IPS-18a (cell line): ENCODE results near the gene BRD9.

ENCODE experiments used
- H3K27ac ChIP-seq: one replicate; pipeline ENCODE4 v1.5.1; 2013; ENCODE audit warnings: low read length
- H3K27me3 ChIP-seq: one replicate; pipeline ENCODE4 v1.6.1; 2013; ENCODE audit warnings: mild to moderate bottlenecking, low read length; ENCODE audit not compliant: control insufficient read depth, insufficient read depth
- H3K36me3 ChIP-seq: one replicate; pipeline ENCODE4 v1.6.1; 2013; ENCODE audit warnings: low read depth, low read length; ENCODE audit not compliant: control insufficient read depth
- H3K4me1 ChIP-seq: one replicate; pipeline ENCODE4 v1.6.1; 2013; ENCODE audit warnings: low read depth, low read length; ENCODE audit not compliant: control insufficient read depth
- H3K4me3 ChIP-seq: one replicate; pipeline ENCODE4 v1.5.1; 2013; ENCODE audit warnings: low read length
- H3K9ac ChIP-seq: one replicate; pipeline ENCODE4 v1.6.1; 2013; ENCODE audit warnings: mild to moderate bottlenecking, low read length, moderate library complexity
- H3K9me3 ChIP-seq: one replicate; pipeline ENCODE4 v1.6.1; 2013; ENCODE audit warnings: low read depth, low read length; ENCODE audit not compliant: control insufficient read depth

The BRD9 gene

GRCh38 chr5:891117-891836, 1.3 kb downstream of the BRD9 start:
- Histone ChIP-seq H3K36me3 (peaks cover 64% of the 10 kb centered on the region), H3K9ac (peak overlapping the region; percentile 94), H3K4me1 (no peaks in the 10 kb centered on the region), H3K27me3 (no peaks in the 10 kb centered on the region), H3K9me3 (no peaks in the 10 kb centered on the region), H3K4me3 (peak overlapping the region; percentile 97), H3K27ac (no peak overlapping the region)

- Histone ChIP-seq H3K9ac (no peak overlapping the region), H3K4me1 (no peaks in the 10 kb centered on the region), H3K36me3 (peaks cover 67% of the 10 kb centered on the region), H3K27ac (no peak overlapping the region), H3K4me3 (no peak overlapping the region), H3K9me3 (no peaks in the 10 kb centered on the region), H3K27me3 (no peaks in the 10 kb centered on the region)
Measured at GRCh38 chr5:889075-889710, 3.4 kb downstream of the BRD9 start.

DNA sequence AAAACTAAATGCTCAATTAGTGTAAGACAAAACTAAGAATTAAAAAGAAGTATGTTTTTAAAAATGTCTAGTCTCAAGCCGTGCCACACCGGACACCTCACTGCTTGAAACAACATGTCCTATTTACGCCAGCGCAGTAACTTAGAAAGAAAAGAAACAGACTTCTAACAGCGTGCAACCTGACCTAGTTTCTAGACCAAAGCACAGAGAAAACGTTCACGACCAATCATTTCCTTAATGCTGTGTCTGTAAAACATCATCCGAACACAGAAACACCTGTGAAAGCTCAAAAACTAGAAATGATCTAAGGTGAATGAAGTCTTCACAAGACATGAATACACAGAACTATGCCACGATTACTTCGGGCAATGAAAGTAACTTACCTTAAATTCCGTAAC, 4.0 kb downstream of the BRD9 start:
- Histone ChIP-seq H3K27me3 (no peaks in the 10 kb centered on the region), H3K9ac (no peak overlapping the region), H3K27ac (no peak overlapping the region), H3K4me3 (no peak overlapping the region), H3K36me3 (peaks cover 72% of the 10 kb centered on the region), H3K9me3 (no peaks in the 10 kb centered on the region), H3K4me1 (no peaks in the 10 kb centered on the region)

GRCh38 chr5:887947-888637, 4.5 kb downstream of the BRD9 start:
- H3K36me3 ChIP-seq: peaks cover 78% of the 10 kb centered on the region
- no peak overlapping the region for H3K27ac ChIP-seq
- no peak overlapping the region for H3K4me3 ChIP-seq
- H3K9ac ChIP-seq: no peak overlapping the region
- no peaks in the 10 kb centered on the region for H3K4me1 ChIP-seq
- no peaks in the 10 kb centered on the region for H3K9me3 ChIP-seq
- H3K27me3 ChIP-seq: no peaks in the 10 kb centered on the region

DNA sequence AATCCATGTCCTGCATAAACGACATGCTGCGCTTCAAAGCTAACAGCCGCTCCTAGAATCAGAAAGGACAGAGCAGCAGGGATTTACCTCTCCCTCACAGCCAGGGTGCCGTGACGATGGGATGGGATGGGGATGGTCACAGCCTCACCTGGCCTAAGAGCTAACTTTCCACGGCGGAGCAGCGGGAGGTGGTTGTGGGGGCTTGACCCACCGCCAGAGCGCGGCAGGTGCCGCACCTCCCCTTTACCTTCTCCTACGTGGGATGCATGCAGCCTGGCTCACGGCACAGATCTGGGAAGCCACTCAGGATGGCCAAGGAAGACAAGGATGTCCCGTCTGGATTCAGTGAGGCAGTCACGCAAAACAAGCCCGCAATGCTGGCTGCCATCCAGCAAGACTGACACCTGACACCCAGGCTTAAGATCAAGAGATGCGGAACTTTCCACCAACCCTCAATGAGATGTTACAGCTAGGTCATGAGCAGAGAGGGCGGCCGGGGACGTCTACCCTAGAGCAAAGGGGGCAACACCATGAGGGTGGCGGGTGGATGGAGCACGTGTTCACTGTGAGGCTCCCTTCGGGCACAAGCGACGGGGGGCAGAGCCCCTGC, 5.8 kb downstream of the BRD9 start:
- Histone ChIP-seq H3K4me1 (no peaks in the 10 kb centered on the region), H3K4me3 (no peak overlapping the region), H3K27ac (no peak overlapping the region), H3K27me3 (no peaks in the 10 kb centered on the region), H3K9me3 (no peaks in the 10 kb centered on the region), H3K36me3 (peaks cover 90% of the 10 kb centered on the region), H3K9ac (no peak overlapping the region)

DNA sequence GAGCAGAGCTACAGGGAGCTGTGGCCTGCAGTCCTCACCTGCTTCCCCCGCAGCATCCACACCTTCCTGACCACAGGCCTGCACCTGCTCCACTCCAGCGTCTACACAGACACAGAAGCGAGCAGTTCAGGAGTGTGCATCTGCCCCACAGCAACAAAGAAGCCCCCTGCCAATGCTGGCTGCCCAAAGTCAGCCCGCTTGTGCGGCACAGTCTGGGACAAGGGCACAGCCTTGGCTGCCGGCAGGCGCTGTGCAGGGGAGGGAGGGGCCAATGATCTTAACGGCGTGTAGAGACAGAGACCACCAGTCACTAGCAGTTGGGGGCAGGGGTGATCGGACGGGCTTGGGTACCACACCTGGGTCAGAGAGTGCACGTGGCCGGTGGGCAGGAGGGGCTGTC, 6.6 kb downstream of the BRD9 start:
- peaks cover 98% of the 10 kb centered on the region for H3K36me3 ChIP-seq

GRCh38 chr5:885529-885928, 7.1 kb downstream of the BRD9 start:
- Histone ChIP-seq H3K4me3 (no peak overlapping the region), H3K36me3 (peaks cover 97% of the 10 kb centered on the region), H3K9me3 (no peaks in the 10 kb centered on the region), H3K4me1 (no peaks in the 10 kb centered on the region), H3K27ac (no peak overlapping the region), H3K27me3 (no peaks in the 10 kb centered on the region), H3K9ac (no peak overlapping the region)

More for the DNA sequence above, 6.6 kb downstream of the BRD9 start:
- H3K9me3 ChIP-seq: no peaks in the 10 kb centered on the region
- no peak overlapping the region for H3K27ac ChIP-seq
- no peak overlapping the region for H3K4me3 ChIP-seq
- H3K4me1 ChIP-seq: no peaks in the 10 kb centered on the region
- no peak overlapping the region for H3K9ac ChIP-seq
- no peaks in the 10 kb centered on the region for H3K27me3 ChIP-seq

DNA sequence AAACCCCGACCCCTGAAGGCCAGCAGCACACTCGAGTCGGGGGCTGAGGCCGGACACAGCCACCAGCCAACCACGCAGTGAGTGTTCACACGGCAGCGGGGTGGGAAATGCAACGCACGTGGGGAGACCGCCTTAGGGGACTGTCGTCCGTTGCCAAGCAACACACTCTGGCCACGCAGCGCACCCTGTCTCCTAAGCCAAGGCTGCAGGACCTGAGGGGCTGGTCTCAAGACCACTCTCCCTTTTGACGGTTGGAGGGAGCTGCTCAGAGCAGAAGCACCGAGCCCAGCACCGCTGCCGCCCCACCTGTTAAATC, 7.5 kb downstream of the BRD9 start:
- Histone ChIP-seq H3K27me3 (no peaks in the 10 kb centered on the region), H3K27ac (no peak overlapping the region), H3K9ac (no peak overlapping the region), H3K36me3 (peaks cover 93% of the 10 kb centered on the region), H3K4me1 (no peaks in the 10 kb centered on the region), H3K9me3 (no peaks in the 10 kb centered on the region), H3K4me3 (no peak overlapping the region)

- no peaks in the 10 kb centered on the region for H3K27me3 ChIP-seq
- peaks cover 89% of the 10 kb centered on the region for H3K36me3 ChIP-seq
- H3K4me3 ChIP-seq: no peak overlapping the region
- no peaks in the 10 kb centered on the region for H3K4me1 ChIP-seq
- no peak overlapping the region for H3K27ac ChIP-seq
- no peak overlapping the region for H3K9ac ChIP-seq
- no peaks in the 10 kb centered on the region for H3K9me3 ChIP-seq
Measured at GRCh38 chr5:884345-885126, 8.1 kb downstream of the BRD9 start.

DNA sequence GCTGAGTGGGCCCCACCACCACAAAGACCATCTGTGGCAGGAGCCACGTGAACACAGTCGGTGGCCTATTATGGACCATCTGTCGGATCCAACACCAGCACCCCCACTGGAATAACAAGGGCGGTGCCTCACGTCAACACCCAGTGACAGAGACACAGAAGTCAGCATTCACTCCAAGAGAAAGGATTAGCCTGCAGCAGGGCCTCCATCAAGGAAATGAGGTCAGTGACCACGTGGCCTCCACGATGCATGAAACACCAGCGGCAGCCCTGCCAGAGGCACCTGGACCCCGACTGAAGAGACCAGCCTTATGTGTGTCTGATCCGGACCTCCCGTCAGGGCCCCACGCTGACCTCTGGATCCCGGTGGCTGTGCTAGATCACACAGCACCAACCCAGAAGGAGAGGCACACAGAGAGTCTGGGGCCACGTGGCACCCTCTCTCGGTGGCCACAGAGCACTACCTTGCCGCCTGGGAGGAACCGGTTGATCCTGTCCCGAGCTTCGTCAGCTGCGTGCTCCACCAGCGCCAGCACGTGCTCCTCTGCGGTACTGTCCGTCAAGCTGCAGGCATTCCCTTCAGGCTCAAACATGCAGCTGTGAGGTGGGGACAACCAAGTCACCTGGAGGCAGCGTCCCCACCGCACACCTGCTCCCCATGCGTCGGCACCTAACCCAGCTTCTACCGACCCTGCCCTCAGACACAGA, 9.0 kb downstream of the BRD9 start:
- Histone ChIP-seq H3K27ac (no peak overlapping the region), H3K27me3 (no peaks in the 10 kb centered on the region), H3K9ac (no peak overlapping the region), H3K4me3 (no peak overlapping the region), H3K4me1 (no peaks in the 10 kb centered on the region), H3K36me3 (peaks cover 80% of the 10 kb centered on the region), H3K9me3 (no peaks in the 10 kb centered on the region)
